HG03280 (cell line): Measurements from ENCODE around the gene NDUFS6.
"Not testable (repeated sequence)": the region's sequence is repeated elsewhere in the genome, so short reads cannot be mapped to it uniquely, and the experiment has no call there.

ENCODE experiments used
- ATAC-seq: cut with Tn5 transposase; IDR thresholded peaks from one replicate; pipeline ENCODE4 v1.9.1; 2021; ENCODE audit warnings: mild to moderate bottlenecking, moderate library complexity; ENCODE audit not compliant: unreplicated experiment

The NDUFS6 gene

GRCh38 chr5:1781726-1782384 lies 19.4 kb upstream of the NDUFS6 start:
- no peak for ATAC-seq

- ATAC-seq = no peak
These were observed 18.6 kb upstream of the NDUFS6 start for GRCh38 chr5:1782385-1783215.

- peak; percentile 57 for ATAC-seq
These were observed 18.0 kb upstream of the NDUFS6 start for GRCh38 chr5:1783216-1783554.

- ATAC-seq = no peak
These were observed 16.8 kb upstream of the NDUFS6 start for GRCh38 chr5:1784197-1785050.

GRCh38 chr5:1785062-1785461 lies 16.1 kb upstream of the NDUFS6 start:
- ATAC-seq = no peak

- ATAC-seq = no peak
These were observed 15.2 kb upstream of the NDUFS6 start for GRCh38 chr5:1785984-1786383.

GRCh38 chr5:1786621-1787471 lies 14.4 kb upstream of the NDUFS6 start:
- no peak for ATAC-seq

- no peak for ATAC-seq
These were observed 13.6 kb upstream of the NDUFS6 start for GRCh38 chr5:1787472-1788047.

- ATAC-seq = no peak
These were observed 13.0 kb upstream of the NDUFS6 start for GRCh38 chr5:1788200-1788599.

- no peak for ATAC-seq
These were observed 12.4 kb upstream of the NDUFS6 start for GRCh38 chr5:1788828-1789227.

- ATAC-seq = not testable (repeated sequence)
These were observed 11.8 kb upstream of the NDUFS6 start for GRCh38 chr5:1789438-1789833.

GRCh38 chr5:1789834-1790471 lies 11.3 kb upstream of the NDUFS6 start:
- no peak for ATAC-seq

GRCh38 chr5:1791176-1791575 lies 10.0 kb upstream of the NDUFS6 start:
- ATAC-seq = no peak

GRCh38 chr5:1792842-1793266 lies 8.4 kb upstream of the NDUFS6 start:
- peak; percentile 96 for ATAC-seq

- ATAC-seq = no peak
These were observed 7.9 kb upstream of the NDUFS6 start for GRCh38 chr5:1793301-1793740.

GRCh38 chr5:1793966-1794900 lies 7.0 kb upstream of the NDUFS6 start:
- ATAC-seq = no peak

GRCh38 chr5:1794901-1795290 lies 6.3 kb upstream of the NDUFS6 start:
- ATAC-seq = no peak

- ATAC-seq = no peak
These were observed 5.7 kb upstream of the NDUFS6 start for GRCh38 chr5:1795506-1795905.

GRCh38 chr5:1795931-1796330 lies 5.3 kb upstream of the NDUFS6 start:
- no peak for ATAC-seq
